Activated naive CD4-positive, alpha-beta T cell treated with anti-CD3 and anti-CD28 coated beads, Interleukin-2, amount 50 U/mL, for 16 hours (primary cell): ENCODE measurements around the gene ROCK1.
A peak's percentile ranks its signal among the peaks of the same experiment; 100 is the strongest.
"Not testable (repeated sequence)": the region's sequence is repeated elsewhere in the genome, so short reads cannot be mapped to it uniquely, and the experiment has no call there.

ENCODE experiments used
- DNase-seq: peaks from one replicate; pipeline ENCODE4 v3.0.0-alpha.2; 2020

The ROCK1 gene

GRCh38 chr18:21111346-21112139 lies at the start of gene ROCK1:
Gene ROCK1 (minus strand): TSS chr18:21111813. CDS start chr18:21110910, 903 bp downstream.
- peak; percentile 99 for DNase-seq

- no peak for DNase-seq
Measured at GRCh38 chr18:21155443-21155842, 43.8 kb upstream of the ROCK1 start.

- DNase-seq: no peak
Measured at GRCh38 chr18:21146016-21146415, 34.4 kb upstream of the ROCK1 start.

- DNase-seq: no peak
Measured at GRCh38 chr18:21145371-21145770, 33.8 kb upstream of the ROCK1 start.

GRCh38 chr18:21141668-21142422 lies 30.2 kb upstream of the ROCK1 start:
- no peak for DNase-seq

DNA sequence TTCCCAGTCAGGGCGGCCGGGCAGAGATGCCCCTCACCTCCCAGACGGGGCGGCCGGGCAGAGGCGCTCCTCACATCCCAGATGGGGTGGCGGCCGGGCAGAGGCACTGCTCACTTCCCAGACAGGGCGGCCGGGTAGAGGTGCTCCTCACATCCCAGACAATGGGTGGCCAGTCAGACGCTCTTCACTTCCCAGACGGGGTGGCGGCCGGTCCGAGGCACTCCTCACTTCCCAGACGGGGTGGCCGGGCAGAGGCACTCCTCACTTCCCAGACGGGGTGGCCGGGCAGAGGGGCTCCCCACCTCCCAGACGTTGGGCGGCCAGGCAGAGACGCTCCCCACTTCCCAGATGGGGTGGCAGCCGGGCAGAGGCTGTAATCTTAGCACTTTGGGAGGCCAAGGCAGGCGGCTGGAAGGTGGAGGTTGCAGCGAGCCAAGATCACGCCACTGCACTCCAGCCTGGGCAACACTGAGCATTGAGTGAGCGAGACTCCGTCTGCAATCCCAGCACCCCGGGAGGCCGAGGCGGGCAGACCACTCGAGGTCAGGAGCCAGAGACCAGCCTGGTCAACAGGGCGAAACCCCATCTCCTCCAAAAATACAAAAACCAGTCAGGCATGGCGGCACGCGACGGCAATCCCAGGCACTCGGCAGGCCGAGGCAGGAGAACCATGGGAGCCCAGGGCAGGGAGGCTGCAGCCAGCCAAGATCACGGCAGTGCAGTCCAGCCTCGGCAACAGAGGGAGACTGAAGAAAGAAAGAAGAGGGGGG lies 26.3 kb upstream of the ROCK1 start:
- DNase-seq: not testable (repeated sequence)

- DNase-seq: no peak
Measured at GRCh38 chr18:21134895-21135294, 23.3 kb upstream of the ROCK1 start.

DNA sequence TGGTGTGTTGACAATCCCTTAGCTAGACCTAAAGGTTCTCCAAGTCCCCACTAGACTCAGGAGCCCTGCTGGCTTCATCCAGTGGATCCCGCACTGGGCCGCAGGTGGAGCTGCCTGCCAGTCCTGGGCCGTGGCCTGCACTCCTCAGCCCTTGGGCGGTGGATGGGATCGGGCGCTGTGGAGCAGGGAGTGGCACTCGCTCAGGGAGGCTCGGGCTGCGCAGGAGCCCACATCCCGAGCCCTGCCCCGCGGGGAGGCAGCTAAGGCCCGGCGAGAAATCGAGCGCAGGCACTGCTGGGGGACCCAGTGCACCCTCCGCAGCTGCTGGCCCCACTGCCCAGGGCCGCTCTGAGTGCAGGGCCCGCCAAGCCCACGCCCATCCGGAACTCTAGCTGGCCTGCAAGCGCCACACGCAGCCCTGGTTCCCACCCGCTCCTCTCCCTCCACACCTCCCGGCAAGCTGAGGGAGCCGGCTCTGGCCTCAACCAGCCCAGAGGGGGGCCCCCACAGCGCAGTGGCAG lies 20.8 kb upstream of the ROCK1 start:
- no peak for DNase-seq

DNA sequence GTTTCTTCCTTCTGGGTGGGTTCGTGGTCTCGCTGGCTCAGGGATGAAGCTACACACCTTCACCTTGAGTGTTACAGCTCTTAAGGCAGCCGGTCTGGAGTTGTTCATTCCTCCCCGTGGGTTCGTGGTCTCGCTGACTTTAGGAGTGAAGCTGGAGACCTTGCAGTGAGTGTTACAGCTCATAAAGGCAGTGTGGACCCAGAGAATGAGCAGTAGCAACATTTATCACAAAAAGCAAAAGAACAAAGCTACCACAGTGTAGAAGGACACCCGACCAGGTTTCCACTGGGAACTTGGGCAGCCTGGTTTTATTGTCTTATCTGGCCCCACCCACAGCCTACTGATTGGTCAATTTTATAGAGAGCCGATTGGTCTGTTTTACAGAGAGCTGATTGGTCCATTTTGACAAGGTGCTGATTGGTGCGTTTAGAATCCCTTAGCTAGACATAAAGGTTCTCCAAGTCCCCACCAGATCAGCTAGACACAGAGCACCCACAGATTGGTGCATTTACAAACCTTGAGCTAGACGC lies 20.1 kb upstream of the ROCK1 start:
- DNase-seq: no peak

DNA sequence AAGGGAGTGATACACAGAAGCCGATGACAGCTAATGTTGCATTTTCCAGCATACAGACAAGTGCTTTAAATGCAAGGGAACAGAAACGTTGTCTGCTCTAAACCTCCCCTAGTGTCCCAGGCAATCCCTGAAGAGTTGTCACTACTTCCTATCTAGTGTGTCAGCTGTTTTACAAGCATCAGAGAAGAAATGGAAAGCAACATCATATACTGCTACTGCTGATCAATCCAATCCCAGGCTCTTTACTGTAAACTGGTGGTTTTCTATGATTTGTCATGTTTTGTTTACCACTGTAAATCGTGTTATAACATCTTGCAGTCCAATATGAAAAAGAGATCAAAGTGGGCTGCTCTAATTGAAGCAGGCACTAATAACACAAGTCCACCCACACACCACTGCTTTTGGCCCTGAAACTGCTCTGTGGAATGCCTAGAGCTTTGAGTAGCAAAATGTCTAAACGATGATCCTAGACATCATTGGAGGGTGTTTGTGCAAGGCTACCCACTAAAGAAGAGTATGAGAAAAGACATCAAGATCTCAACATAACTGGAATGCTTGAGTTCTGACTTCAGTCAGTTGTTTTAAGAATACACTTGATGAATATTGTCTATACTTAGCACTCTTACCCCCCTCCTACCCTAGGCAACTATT lies 18.1 kb upstream of the ROCK1 start:
- no peak for DNase-seq

DNA sequence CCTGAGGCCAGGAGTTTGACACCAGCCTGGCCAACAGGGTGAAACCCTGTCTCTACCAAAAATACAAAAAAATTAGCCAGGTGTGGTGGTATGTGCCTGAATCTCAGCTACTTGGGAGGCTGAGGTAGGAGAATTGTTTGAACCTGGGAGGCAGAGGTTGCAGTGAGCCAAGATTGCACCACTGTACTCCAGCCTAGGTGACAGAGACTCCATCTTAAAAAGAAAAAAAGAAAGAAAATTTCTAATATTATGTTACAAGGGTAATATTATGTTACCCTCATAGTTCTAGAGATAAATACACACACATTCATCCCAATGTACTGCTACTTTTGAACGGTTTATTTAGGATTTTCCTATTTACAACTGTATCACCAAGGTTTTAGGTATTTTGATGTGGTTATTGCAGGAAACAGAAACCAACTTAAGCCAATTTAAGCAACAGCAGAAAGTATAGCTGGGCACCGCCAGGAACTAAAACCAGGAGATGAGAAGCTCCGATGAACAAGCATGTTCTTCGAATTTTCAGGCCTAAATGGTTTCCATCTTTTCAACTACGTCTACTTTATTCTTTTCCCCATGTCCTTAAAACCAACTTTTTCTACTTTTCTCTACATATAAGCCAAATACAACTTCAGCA lies 11.8 kb upstream of the ROCK1 start:
- no peak for DNase-seq

- no peak for DNase-seq
Measured at GRCh38 chr18:21118806-21119205, 7.2 kb upstream of the ROCK1 start.

- no peak for DNase-seq
Measured at GRCh38 chr18:21117409-21118131, 6.0 kb upstream of the ROCK1 start.

DNA sequence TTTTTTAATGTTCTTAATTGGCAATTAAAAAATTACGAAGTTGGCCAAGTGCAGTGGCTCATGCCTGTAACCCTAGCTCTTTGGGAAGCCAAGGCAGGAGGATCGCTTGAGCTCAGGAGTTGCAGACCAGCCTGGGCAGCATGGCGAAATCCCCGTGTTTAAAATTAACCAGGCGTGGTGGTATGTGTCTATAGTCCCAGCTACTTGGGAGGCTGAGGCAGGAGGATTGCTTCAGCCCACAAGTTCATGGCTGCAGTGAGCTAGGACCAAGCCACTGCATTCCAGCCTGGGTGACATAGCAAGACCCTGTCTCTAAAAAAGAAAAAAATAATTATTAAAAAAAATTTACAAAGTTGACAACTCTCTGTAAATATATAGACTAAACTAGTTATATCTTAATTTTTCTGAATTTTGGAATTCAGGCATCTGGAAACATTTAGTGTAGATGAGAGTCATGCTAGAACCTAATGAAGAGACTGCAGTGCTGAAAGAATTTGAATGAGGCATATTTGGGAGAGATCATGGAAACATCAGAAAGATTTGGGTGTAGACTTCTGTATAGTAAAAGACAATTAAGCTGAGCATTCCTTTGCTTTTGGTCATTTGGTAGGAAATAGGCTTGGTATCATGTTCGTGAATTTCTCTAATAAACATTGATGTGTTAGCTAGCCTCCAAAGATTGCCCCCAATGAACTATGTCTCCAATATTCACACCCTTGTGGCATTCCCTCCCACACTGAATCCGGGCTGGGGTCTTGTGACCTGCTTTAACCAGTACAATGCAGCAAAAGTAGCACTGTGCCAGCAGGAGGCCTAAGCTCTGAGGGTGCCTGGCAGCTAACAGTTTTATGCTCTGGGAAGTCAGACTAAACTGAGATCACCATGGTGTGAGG lies 4.2 kb upstream of the ROCK1 start:
- no peak for DNase-seq

DNA sequence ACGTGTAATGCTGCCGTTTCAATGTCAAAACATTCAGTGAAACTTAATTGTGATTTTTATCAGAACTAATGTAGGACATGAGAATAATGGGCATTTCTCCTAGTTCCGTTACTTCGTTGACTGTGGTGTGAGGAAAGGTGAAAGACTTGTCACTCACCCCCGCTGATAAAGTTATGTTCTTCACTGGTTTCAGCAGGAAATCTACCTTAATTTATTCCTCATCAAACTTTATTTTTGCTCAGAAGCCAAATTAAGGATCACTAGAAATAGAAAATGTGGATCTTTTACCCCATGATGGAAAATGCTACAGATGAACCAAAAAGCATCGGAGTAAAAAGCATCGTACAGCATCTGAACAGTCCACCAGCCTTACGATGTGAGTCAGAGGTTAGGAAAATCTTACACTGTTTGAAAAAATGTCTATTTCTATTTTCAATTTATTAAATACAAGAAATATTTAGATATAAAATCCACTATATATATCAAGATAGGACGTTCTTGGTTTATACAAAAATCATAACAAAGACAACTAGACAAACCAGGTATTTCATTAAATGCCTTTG lies 1.0 kb upstream of the ROCK1 start:
- no peak for DNase-seq

GRCh38 chr18:21112140-21112473 lies 494 bp upstream of the ROCK1 start:
- peak; percentile 54 for DNase-seq

- DNase-seq: peak; percentile 64
Measured at GRCh38 chr18:21110713-21111345, 784 bp downstream of the ROCK1 start.

DNA sequence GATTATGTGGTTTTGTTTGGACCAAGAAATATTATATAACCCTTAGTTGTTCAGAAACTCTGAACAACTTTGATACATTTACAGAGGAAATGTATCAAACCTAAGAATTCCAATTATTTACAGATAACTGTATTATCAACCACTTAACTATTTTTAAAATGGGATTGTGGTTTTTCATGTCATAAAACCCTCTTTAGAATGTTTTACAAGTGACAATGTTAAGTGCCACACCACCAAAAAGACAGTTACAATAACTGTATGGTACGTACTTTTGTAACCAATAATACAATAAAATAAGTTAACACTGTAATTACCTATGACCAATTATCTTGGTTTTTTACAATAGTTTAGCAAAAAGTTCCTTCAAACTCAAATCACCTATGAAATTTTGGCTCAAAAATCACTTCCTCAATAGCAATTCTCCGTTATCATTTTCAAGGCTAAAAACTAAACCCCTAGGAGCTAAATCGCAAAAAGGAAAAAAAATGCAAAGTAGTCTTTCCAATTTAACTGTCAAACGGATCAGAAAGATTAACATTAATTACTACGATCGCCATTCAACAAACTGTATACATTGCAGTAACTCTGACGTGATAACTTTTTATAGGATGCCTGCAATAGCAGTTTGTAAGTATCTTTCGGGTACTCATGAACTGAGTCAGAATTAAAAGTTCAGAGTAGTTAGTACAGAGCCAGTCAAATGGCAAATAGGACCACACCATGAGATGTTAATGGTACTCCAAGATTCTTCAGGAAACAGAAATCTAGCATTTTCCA lies 1.5 kb downstream of the ROCK1 start:
- DNase-seq: no peak

DNA sequence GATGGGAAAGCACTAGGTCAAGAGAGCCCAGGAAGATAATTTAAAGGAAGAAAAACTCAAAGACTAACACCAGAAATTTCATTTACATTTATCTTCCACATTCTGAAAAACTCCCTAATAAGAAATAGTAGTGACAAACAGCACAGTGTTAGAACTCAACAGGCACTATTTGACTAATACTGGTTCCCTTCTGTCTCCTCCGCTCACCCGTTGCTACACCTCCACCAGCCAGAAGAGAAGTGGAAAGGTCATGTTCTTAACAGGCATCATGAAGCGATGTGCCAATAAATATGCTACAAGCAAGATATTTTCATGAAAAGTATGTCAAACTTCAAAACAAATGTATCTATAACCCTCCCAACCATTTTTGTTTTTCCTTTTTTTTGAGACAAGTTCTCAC lies 5.7 kb downstream of the ROCK1 start:
- no peak for DNase-seq
